Endothelial cell of umbilical vein (primary cell): ENCODE data around the gene TEX22. TPM values are rescaled to one million over a fixed set of nuclear protein-coding genes. Genes with fewer than 3 reads are reported as not detected.

ENCODE experiments used
- BruUV-seq: library from RNA; stranded (reverse); fragments of 400-500 nt; replicated peaks from 2 replicates; lab custom pipeline; 2021; lab: Mats Ljungman, UMichigan
- CTCF ChIA-PET: fragments of 300-600, 350-600 bp; sonication (Branson Sonifier 250); formaldehyde crosslinking; loops from one replicate; lab custom pipeline; 2021; ENCODE audit warnings: antibody characterized with exemption, inconsistent platforms; lab: Charles Lee
- POLR2A ChIA-PET: fragments of 300-600, 350-600 bp; sonication (Branson Sonifier 250); formaldehyde crosslinking; loops from one replicate; lab custom pipeline; 2021; ENCODE audit warnings: antibody characterized with exemption, inconsistent platforms; lab: Charles Lee
- DNase-seq: peaks from one replicate; pipeline ENCODE4 v3.0.0-alpha.2; 2011; ENCODE audit warnings: low read depth, low spot score
- FAIRE-seq: peaks from 2 replicates; lab custom pipeline; 2011; peaks lifted over from hg19 to GRCh38; lab: Jason Lieb, UNC
- H2AFZ ChIP-seq: 2 replicates; pipeline ENCODE4 v1.6.0; 2012; ENCODE audit warnings: low read depth, low read length, control low read depth, inconsistent platforms
- H3K27ac ChIP-seq: 2 replicates; pipeline ENCODE4 v1.5.1; 2011; ENCODE audit warnings: low read depth, mild to moderate bottlenecking, control low read depth, low read length, moderate library complexity; ENCODE audit not compliant: insufficient read depth
- H3K27me3 ChIP-seq, 2 experiments: 2 replicates each; pipeline versions ENCODE4 v1.6.0 to v1.6.1; 2011; ENCODE audit warnings: low read length in 2 of 2, mixed read lengths in 1 of 2; ENCODE audit not compliant: control insufficient read depth in 2 of 2, insufficient read depth in 2 of 2
- H3K36me3 ChIP-seq, 2 experiments: 2 replicates in 1 of 2; 3 replicates in 1 of 2; pipeline ENCODE4 v1.5.1; 2011; ENCODE audit warnings: low read length in 2 of 2, mild to moderate bottlenecking in 1 of 2, moderate library complexity in 1 of 2; ENCODE audit not compliant: control insufficient read depth in 2 of 2, insufficient read depth in 2 of 2; ENCODE audit errors: extremely low read depth in 1 of 2
- H3K4me1 ChIP-seq: 3 replicates; pipeline ENCODE4 v1.5.1; 2011; ENCODE audit warnings: mild to moderate bottlenecking, low read length; ENCODE audit not compliant: control insufficient read depth, insufficient read depth; ENCODE audit errors: extremely low read depth
- H3K4me2 ChIP-seq: 2 replicates; pipeline ENCODE4 v1.6.1; 2011; ENCODE audit warnings: low read length, control low read depth, mixed read lengths; ENCODE audit not compliant: insufficient read depth
- H3K4me3 ChIP-seq, 3 experiments: fragments of 200-600 bp in 1 of 3; sonication (generic), shearing (Covaris generic) in 1 of 3; replicated peaks in 1 of 3; 2 replicates each; pipeline ENCODE4 v1.5.1; 2011 to 2016; ENCODE audit warnings: control low read depth in 3 of 3, low read length in 3 of 3, mild to moderate bottlenecking in 2 of 3, inconsistent platforms in 1 of 3, low read depth in 1 of 3, moderate library complexity in 1 of 3; ENCODE audit not compliant: insufficient read depth in 1 of 3
- H3K79me2 ChIP-seq: 2 replicates; pipeline ENCODE4 v1.6.0; 2012; ENCODE audit warnings: low read length, inconsistent platforms; ENCODE audit not compliant: control insufficient read depth, insufficient read depth
- H3K9ac ChIP-seq: replicated peaks from 2 replicates; pipeline ENCODE3; 2011; ENCODE audit warnings: low read length, control low read depth; ENCODE audit not compliant: insufficient read depth; ENCODE audit errors: extremely low read depth
- H3K9me1 ChIP-seq: replicated peaks from 3 replicates; pipeline ENCODE4 v1.6.0; 2011; ENCODE audit warnings: mild to moderate bottlenecking, low read length; ENCODE audit not compliant: control insufficient read depth, insufficient read depth; ENCODE audit errors: extremely low read depth
- H3K9me3 ChIP-seq: replicated peaks from 2 replicates; pipeline ENCODE4 v1.5.1; 2012; ENCODE audit warnings: low read length, inconsistent platforms; ENCODE audit not compliant: control insufficient read depth, insufficient read depth
- H4K20me1 ChIP-seq: replicated peaks from 2 replicates; pipeline ENCODE3; 2011; ENCODE audit warnings: mild to moderate bottlenecking, low read length; ENCODE audit not compliant: control insufficient read depth, insufficient read depth; ENCODE audit errors: extremely low read depth
- EZH2 ChIP-seq: IDR thresholded peaks from 2 replicates; pipeline ENCODE4 v1.6.1; 2012; ENCODE audit warnings: borderline replicate concordance, low read depth, mild to moderate bottlenecking, moderate library complexity, low read length, inconsistent platforms; ENCODE audit not compliant: severe bottlenecking
- FOS ChIP-seq: IDR thresholded peaks from 2 replicates; pipeline ENCODE4 v1.6.1; 2011; ENCODE audit warnings: mild to moderate bottlenecking, low read length, moderate library complexity, borderline replicate concordance; ENCODE audit not compliant: insufficient read depth
- GATA2 ChIP-seq: IDR thresholded peaks from 2 replicates; pipeline ENCODE4 v1.7.0; 2011; ENCODE audit warnings: low read depth, mild to moderate bottlenecking, moderate library complexity, mixed read lengths, low read length; ENCODE audit not compliant: insufficient read length, insufficient read depth
- JUN ChIP-seq: IDR thresholded peaks from 2 replicates; pipeline ENCODE4 v1.6.1; 2011; ENCODE audit warnings: borderline replicate concordance, low read depth; ENCODE audit not compliant: insufficient read length, insufficient read depth
- MYC ChIP-seq: IDR thresholded peaks from one replicate; pipeline ENCODE4 v1.6.1; 2011; ENCODE audit warnings: mild to moderate bottlenecking, low read depth, low read length
- POLR2A ChIP-seq: IDR thresholded peaks from 2 replicates; pipeline ENCODE4 v1.6.1; 2012; ENCODE audit warnings: low read depth, mild to moderate bottlenecking, control low read depth, low read length
- POLR2AphosphoS5 ChIP-seq: IDR thresholded peaks from 2 replicates; pipeline ENCODE4 v1.6.1; 2012; ENCODE audit warnings: low read depth, mild to moderate bottlenecking, control low read depth, low read length, moderate library complexity; ENCODE audit not compliant: insufficient read depth
- dilution Hi-C: fragments of 300-500 bp; cut with MboI; formaldehyde crosslinking; loops from one replicate; pipeline ENCODE4 v1.15.0; 2019; ENCODE audit warnings: low sequenced_read_pairs; ENCODE audit not compliant: extremely low pct_ligation_motif_present
- intact Hi-C: fragments of 100-400 bp; cut with micrococcal nuclease; formaldehyde crosslinking; loops from one replicate; pipeline ENCODE4 v1.10.0; 2022
- polyA plus RNA-seq, 4 experiments: library from polyadenylated mRNA; depleted of rRNA in 3 of 4; stranded (reverse) in 3 of 4; unstranded in 1 of 4; fragments of >200 nt; gene quantifications; 2 replicates each; pipeline versions ENCODE4 v1.2.1 to v1.2.3, GENCODE V29; 2011 to 2012; ENCODE audit warnings: missing spikeins in 1 of 4
- total RNA-seq: library from RNA; stranded (reverse); gene quantifications from 2 replicates; pipeline ENCODE4 v1.2.3, GENCODE V29; 2021
- TF ChIP-seq, protein P1 (sequence below), 2 donors: IDR thresholded peaks; 1 replicate in 1 of 2; 2 replicates in 1 of 2; pipeline ENCODE4 v1.5.1; 2011; ENCODE audit warnings: low read length in 2 of 2, mild to moderate bottlenecking in 2 of 2, moderate library complexity in 2 of 2, control low read depth in 1 of 2, inconsistent platforms in 1 of 2, low read depth in 1 of 2; ENCODE audit not compliant: insufficient read depth in 1 of 2; ENCODE audit errors: extremely low read depth in 1 of 2
- TF ChIP-seq, protein P2 (sequence below): IDR thresholded peaks from 2 replicates; pipeline ENCODE4 v1.6.1; 2011; ENCODE audit not compliant: insufficient read depth, insufficient read length

The TEX22 gene
- total and polyA plus RNA-seq, 2 donors (not counting 3 experiments of a cell fraction or from before 2014, with no cell fraction given): 0.06 to 1.1 TPM

DNA sequence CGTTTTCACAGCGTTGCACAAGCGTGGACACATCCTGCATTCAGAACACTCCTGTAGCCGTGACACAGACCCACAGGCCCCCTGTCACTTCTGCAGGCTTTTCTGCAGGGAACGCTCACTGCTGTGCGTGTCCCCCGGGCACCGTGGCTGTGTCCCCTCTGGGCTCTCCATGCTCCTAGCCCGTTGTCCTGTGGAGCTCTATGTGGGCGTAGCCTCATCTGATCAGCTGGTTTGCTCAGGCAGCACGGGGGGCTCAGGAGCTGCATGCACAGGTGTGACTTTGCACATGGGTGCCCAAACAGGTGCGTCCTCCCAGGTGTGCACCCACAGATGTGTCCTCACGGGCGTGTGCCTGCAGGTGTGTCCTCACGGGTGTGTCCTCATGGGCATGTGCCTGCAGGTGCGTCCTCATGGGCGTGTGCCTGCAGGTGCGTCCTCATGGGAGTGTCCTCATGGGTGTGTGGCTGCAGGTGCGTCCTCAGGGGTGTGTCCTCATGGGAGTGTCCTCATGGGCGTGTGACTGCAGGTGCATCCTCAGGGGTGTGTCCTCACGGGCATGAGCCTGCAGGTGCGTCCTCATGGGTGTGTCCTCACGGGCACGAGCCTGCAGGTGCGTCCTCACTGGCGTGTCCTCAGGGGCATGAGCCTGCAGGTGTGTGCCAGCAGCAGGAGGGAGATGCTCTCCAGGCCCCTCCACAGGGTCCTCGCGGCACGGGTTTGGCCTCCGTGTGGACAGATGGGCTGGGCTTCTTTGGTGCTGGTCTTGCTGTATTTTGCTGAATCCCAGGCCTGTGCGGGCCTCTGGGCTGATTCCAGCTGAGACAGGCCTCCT lies 38.8 kb downstream of the TEX22 start:
- Histone ChIP-seq H2AFZ (no peak overlapping the region), H3K4me2 (no peak overlapping the region), H4K20me1 (peaks cover 2% of the 10 kb centered on the region), H3K9ac (no peak overlapping the region), H3K9me1 (no peaks in the 10 kb centered on the region), H3K36me3 (peaks cover 2 to 26% of the 10 kb centered on the region in 2 experiments), H3K9me3 (no peaks in the 10 kb centered on the region), H3K4me1 (peaks cover 18% of the 10 kb centered on the region), H3K4me3 (no peak overlapping the region), H3K79me2 (peaks cover 69% of the 10 kb centered on the region), H3K27ac (no peak overlapping the region), H3K27me3 (no peaks in the 10 kb centered on the region)
- no peak for TF ChIP-seq GATA2
- TF ChIP-seq MYC: no peak
- TF ChIP-seq FOS: no peak
- no peak for TF ChIP-seq POLR2A
- TF ChIP-seq EZH2: no peak
- no peak for TF ChIP-seq JUN
- TF ChIP-seq, protein P1, sequence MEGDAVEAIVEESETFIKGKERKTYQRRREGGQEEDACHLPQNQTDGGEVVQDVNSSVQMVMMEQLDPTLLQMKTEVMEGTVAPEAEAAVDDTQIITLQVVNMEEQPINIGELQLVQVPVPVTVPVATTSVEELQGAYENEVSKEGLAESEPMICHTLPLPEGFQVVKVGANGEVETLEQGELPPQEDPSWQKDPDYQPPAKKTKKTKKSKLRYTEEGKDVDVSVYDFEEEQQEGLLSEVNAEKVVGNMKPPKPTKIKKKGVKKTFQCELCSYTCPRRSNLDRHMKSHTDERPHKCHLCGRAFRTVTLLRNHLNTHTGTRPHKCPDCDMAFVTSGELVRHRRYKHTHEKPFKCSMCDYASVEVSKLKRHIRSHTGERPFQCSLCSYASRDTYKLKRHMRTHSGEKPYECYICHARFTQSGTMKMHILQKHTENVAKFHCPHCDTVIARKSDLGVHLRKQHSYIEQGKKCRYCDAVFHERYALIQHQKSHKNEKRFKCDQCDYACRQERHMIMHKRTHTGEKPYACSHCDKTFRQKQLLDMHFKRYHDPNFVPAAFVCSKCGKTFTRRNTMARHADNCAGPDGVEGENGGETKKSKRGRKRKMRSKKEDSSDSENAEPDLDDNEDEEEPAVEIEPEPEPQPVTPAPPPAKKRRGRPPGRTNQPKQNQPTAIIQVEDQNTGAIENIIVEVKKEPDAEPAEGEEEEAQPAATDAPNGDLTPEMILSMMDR (IDR thresholded peaks at IDR 0.05; ENCODE audit: extremely low read depth in 1 of 2, insufficient read depth in 1 of 2, low read depth in 1 of 2, low read length in 2 of 2): no peak
- TF ChIP-seq, protein P2, sequence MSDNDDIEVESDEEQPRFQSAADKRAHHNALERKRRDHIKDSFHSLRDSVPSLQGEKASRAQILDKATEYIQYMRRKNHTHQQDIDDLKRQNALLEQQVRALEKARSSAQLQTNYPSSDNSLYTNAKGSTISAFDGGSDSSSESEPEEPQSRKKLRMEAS: no peak
- TF ChIP-seq POLR2AphosphoS5: no peak
- ChIA-PET CTCF (interaction anchor here (1.1 to 4.7 kb wide), 2 partner anchors 11 to 67 kb away, joined by 5 to 17 read pairs; no protein-coding TSS in a partner anchor), POLR2A (no interaction called here)
- intact Hi-C loops: no loop called here
- dilution Hi-C loops: no loop called here
- no peak for DNase-seq
- no peak for FAIRE-seq
- BruUV-seq: no TSS peak
